GM21528 (cell line): Measurements from ENCODE around the gene TRIM56.
"Not testable (repeated sequence)": the region's sequence is repeated elsewhere in the genome, so short reads cannot be mapped to it uniquely, and the experiment has no call there.

Source experiments
- ATAC-seq: cut with Tn5 transposase; IDR thresholded peaks from one replicate; pipeline ENCODE4 v1.9.1; 2021; ENCODE audit warnings: mild to moderate bottlenecking, moderate library complexity; ENCODE audit not compliant: unreplicated experiment, low FRiP score

The TRIM56 gene

GRCh38 chr7:101085162-101085964 lies at the start of gene TRIM56:
TRIM56 (plus strand) TSS chr7:101085481; CDS start chr7:101087313, 1,832 bp downstream.
- ATAC-seq = peak; percentile 85

- ATAC-seq = no peak
These were observed 49.3 kb upstream of the TRIM56 start for GRCh38 chr7:101035941-101036340.

GRCh38 chr7:101041283-101041682 lies 44.0 kb upstream of the TRIM56 start:
- not testable (repeated sequence) for ATAC-seq

DNA sequence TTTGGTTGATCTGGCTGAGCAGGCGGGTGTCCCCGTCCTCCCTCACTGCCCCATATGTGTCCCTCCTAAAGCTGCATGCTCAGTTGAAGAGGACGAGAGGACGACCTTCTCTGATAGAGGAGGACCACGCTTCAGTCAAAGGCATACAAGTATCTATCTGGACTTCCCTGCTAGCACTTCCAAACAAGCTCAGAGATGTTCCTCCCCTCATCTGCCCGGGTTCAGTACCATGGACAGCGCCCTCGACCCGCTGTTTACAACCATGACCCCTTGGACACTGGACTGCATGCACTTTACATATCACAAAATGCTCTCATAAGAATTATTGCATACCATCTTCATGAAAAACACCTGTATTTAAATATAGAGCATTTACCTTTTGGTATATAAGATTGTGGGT lies 26.9 kb upstream of the TRIM56 start:
- ATAC-seq = no peak

GRCh38 chr7:101059620-101059942 lies 25.7 kb upstream of the TRIM56 start:
- ATAC-seq = no peak

- ATAC-seq = no peak
These were observed 24.3 kb upstream of the TRIM56 start for GRCh38 chr7:101060992-101061391.

- ATAC-seq = not testable (repeated sequence)
These were observed 21.1 kb upstream of the TRIM56 start for GRCh38 chr7:101064176-101064550.

DNA sequence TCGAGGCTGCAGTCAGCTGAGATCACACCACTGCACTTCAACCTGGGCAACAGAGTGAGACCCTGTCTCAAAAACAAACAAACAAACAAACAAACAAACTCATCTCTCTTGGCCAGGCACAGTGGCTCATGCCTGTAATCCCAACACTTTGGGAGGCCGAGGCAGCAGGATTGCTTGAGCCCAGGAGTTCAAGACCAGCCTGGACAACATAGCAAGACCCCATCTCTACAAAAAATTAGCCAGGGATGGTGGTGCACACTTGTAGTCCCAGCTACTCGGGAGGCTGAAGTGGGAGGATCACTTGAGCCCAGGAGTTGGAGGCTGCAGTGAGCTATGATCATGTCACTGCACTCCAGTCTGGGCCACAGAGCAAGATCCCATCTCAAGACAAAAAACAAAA lies 20.1 kb upstream of the TRIM56 start:
- ATAC-seq = not testable (repeated sequence)

GRCh38 chr7:101066141-101066832 lies 19.0 kb upstream of the TRIM56 start:
- ATAC-seq = no peak

DNA sequence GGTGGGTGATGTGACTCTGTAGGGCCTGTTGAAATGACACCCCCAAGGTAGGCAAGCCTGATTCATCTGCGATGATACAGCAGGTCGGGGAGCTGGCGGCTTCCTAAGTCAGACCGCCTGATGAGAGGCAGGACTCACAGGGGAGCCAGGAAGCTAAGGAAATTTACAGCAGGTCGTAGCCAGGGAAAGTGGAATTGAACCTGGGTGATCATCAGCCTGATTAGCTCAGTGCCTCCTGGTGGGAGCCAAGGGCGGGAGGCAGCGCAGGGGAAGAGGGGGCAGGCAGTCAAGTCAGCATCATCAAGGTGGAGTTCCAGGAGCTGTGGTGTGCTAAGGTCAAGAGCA lies 18.5 kb upstream of the TRIM56 start:
- no peak for ATAC-seq

DNA sequence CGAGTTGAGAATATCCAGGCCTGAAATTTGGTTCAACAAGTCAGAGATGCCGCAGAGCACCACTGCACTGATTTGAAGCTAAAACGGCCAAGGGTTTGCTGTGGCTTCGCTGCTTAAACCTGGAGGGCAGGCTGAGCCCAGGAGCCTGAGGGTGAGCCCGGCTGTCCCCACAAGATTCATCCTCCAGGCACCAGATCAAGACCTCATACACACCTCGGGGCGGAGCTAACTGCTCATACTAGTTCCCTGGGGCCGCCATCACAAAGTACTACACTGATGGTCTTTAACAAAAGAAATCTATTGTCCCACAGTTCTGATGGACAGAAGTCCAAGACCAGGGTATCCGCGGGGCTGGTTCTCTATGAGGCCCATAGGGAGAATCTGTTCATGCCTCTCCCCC lies 16.9 kb upstream of the TRIM56 start:
- no peak for ATAC-seq

- ATAC-seq = not testable (repeated sequence)
These were observed 13.7 kb upstream of the TRIM56 start for GRCh38 chr7:101071362-101072104.

- no peak for ATAC-seq
These were observed 9.6 kb upstream of the TRIM56 start for GRCh38 chr7:101075646-101076045.

- not testable (repeated sequence) for ATAC-seq
These were observed 9.1 kb upstream of the TRIM56 start for GRCh38 chr7:101076183-101076582.

DNA sequence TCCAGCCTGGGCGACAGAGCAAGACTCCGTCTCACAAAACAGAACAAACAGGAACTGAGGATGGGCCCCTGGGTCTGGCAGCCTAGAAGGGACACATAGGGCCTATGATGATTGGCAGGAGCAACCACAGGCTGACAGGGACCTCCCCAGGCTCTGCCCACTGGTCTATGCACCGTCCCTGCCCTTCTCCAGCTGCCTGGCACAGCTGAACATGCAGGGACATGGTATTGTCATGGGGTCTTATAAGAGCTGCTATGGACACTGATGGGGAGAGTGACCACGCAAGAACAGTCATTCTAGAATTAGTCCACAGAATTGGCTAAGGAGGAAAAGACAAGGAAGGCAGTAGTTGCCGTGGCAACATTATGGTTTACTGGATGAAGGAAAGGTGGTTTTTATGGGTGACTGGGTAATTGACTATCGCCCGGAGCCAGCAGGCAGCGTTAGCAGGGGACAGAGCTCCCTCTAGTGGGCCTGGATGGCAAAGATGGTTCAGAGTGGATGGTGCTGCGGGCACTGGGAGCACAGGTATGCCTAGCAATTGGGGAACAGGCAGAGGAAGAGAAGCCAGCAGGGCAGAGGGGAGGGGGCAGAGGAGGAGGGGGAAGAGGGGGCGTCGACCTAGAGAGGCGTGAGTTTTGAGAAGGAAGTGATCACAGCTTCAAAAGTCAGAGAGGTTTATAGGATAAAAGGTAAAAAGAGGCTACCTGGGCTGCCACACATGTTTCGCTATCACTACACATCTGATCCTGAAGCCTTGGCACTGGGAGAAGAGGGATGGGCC lies 7.8 kb upstream of the TRIM56 start:
- ATAC-seq = no peak

DNA sequence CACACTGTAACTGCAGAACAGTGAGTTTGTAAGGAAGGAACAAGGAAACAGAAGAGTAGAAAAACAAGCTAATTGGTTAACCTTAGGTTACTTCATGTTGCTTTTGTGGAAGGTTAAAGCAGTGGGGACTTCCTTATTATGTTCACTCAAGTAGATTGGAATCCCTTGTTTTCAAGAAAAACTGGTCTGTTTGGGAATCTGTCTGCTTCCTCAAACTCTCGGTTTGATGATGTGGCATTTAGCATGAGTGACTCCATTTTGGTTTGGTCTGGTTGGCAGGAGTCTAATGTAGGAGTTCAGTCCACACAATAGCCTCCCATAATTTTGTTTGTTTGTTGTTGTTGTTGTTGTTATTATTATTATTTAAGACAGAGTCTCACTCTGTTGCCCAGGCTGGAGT lies 3.8 kb upstream of the TRIM56 start:
- no peak for ATAC-seq

GRCh38 chr7:101084865-101085161 lies 468 bp upstream of the TRIM56 start:
- peak; percentile 39 for ATAC-seq

DNA sequence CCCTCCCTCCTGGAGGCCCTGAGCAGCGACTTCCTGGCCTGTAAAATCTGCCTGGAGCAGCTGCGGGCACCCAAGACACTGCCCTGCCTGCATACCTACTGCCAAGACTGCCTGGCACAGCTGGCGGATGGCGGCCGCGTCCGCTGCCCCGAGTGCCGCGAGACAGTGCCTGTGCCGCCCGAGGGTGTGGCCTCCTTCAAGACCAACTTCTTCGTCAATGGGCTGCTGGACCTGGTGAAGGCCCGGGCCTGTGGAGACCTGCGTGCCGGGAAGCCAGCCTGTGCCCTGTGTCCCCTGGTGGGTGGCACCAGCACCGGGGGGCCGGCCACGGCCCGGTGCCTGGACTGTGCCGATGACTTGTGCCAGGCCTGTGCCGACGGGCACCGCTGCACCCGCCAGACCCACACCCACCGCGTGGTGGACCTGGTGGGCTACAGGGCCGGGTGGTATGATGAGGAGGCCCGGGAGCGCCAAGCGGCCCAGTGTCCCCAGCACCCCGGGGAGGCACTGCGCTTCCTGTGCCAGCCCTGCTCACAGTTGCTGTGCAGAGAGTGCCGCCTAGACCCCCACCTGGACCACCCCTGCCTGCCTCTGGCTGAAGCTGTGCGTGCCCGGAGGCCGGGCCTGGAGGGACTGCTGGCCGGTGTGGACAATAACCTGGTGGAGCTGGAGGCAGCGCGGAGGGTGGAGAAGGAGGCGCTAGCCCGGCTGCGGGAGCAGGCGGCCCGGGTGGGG lies 2.2 kb downstream of the TRIM56 start:
- ATAC-seq = no peak

- ATAC-seq = no peak
These were observed 2.8 kb downstream of the TRIM56 start for GRCh38 chr7:101088069-101088425.

GRCh38 chr7:101088858-101089529 lies 3.7 kb downstream of the TRIM56 start:
- ATAC-seq = no peak
